Frontal cortex (tissue), 4 donors: ENCODE data around the gene PARD6G. TPM values are rescaled to one million over a fixed set of nuclear protein-coding genes. Genes with fewer than 3 reads are reported as not detected.
A peak's percentile ranks its signal among the peaks of the same experiment; 100 is the strongest.

Experiments
- DNase-seq, 2 donors: peaks; one replicate each; pipeline ENCODE4 v3.0.0; 2012; ENCODE audit warnings: low spot score in 2 of 2
- FAIRE-seq: peaks from 2 replicates; lab custom pipeline; 2012; peaks lifted over from hg19 to GRCh38; lab: Jason Lieb, UNC
- total RNA-seq: library from RNA; depleted of rRNA; stranded (reverse); fragments of >200 nt; gene quantifications from one replicate; pipeline ENCODE4 v1.2.3, GENCODE V29; 2014
- donor health status: control.
- donor health status: control.
- donor health status: control.

The PARD6G gene
- total RNA-seq, 1 donor from 2014 or later: 9.4 TPM

DNA sequence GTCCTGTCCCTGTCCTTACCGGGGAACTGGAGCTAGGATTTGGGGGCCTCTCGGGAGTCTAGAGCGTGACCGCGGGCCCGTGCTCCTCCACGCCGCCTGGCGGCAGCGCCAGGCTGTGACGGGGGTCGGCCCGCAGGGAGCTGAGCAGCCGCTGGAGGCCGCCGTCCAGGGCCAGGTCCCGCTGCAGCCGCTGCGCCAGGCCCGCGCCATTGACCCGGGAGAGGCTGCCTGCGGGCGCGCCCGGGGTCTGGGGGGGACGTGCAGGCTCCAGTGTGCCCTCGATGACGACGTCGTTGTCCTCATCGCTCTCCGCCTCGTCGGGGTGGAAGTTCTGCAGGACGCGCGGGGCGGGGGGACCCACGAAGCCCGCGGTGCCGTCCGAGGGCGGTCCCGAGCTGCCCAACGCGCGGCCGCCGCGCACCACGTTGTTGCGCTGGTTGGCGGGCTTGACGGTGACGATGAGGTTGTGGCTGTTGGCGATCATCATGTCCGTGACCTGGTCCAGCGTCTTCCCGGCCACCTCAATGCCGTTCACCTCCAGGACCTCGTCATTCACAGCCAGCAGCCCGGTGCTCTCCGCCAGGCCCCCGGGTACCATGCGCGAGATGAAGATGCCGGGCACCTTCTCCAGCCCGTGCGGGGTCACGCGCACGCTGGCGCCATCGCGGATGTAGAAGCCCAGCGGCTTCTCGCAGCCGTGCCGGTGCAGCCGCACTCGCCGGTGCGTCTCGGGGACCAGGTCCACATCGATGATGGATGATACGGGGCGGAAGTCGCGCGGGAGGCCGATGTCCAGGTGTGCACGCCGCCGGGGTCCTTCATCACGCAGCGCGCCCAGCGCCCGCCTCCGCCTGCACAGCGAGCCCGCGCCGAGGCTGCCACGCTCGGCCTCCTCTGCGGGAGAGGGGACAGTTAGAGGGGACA, 87.3 kb downstream of the PARD6G start:
- FAIRE-seq: no peak
- no peak for DNase-seq

DNA sequence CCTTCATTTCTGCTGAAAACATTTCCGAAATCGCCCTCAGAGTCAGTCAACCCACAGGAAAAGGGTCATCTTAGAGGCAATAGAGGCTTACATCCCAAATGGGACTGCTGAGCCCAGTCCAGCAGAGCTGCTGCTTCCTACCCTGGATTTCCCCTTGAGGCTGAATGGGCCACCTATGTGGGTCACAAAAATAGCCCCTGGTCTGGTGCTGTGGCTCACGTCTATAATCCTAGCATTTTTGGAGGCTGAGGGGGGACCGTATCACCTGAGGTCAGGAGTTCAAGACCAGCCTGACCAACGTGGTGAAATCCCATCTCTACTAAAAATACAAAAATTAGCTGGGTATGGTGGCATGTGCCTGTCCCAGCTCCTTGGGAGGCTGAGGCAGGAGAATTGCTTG, 88.9 kb downstream of the PARD6G start:
- DNase-seq: no peak
- FAIRE-seq: no peak

DNA sequence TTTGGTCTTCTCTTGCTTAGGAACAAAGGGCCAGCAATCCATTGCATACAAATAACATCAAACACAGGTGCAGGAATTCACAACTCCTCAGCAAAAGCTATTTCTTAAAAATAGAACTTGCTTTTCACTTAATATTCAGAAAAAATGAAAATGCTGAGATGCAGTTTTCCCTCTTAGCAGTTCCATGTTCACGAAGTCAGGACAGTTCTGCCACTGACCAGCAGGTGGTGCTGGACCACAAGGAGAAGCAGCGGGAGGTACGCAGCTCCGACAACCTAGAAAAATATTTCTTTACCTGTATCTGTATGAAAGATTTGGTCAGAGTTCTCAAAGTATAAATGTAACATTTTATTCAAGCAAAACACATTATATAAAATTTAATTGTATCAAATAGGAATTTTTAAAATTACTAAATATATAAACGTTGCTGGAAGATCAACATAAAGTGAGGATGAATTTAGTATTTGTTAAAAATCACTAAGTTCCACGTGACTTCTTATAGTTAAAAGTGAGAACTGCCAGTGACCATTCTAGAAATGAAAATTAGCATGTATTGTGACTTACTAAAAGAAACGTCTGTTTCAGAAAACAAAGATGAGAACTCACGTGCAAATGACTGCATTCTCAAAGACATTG, 89.5 kb downstream of the PARD6G start:
- peak; percentile 95 for FAIRE-seq
- DNase-seq: peak; percentile 67 to 69

DNA sequence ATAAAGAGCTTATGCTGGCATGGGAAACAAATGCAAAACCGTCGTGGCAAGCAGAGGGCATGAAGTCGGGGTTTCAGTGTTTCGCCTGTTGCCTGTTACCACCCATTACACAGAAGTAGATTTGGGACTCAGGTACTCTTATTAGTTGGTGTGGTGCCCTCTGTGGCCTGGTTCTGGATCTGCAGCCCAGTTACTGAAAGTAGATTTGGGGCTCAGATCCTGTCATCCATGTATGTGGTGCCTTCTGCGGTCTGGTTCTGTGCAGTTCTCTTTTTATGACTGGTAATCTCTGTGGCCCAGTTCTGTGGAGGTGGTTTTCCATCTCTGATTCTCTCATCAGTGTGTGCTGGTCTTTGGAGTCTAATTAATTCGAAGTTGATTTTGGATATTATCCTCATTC, 93.0 kb downstream of the PARD6G start:
- DNase-seq (no peak), FAIRE-seq (no peak)

DNA sequence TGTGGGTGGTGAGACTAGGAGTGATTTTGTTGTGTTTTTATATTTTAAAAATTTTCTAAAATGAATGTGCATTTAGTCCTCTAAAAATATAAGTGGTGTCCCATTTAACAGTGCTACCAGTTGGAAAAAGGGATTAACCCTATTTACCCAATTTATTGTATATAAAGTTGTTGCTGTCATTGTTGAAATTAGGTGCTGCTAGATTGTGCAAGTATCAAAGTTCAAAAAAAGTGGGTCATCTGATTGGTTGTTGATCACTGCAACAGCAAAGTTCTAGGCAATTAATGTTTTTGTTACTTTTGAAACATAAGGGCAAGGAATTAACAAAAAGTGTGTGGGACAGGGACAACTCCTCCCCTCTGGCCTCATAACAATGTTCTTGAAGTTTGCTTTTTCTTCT, 97.6 kb downstream of the PARD6G start:
- DNase-seq: no peak
- no peak for FAIRE-seq

DNA sequence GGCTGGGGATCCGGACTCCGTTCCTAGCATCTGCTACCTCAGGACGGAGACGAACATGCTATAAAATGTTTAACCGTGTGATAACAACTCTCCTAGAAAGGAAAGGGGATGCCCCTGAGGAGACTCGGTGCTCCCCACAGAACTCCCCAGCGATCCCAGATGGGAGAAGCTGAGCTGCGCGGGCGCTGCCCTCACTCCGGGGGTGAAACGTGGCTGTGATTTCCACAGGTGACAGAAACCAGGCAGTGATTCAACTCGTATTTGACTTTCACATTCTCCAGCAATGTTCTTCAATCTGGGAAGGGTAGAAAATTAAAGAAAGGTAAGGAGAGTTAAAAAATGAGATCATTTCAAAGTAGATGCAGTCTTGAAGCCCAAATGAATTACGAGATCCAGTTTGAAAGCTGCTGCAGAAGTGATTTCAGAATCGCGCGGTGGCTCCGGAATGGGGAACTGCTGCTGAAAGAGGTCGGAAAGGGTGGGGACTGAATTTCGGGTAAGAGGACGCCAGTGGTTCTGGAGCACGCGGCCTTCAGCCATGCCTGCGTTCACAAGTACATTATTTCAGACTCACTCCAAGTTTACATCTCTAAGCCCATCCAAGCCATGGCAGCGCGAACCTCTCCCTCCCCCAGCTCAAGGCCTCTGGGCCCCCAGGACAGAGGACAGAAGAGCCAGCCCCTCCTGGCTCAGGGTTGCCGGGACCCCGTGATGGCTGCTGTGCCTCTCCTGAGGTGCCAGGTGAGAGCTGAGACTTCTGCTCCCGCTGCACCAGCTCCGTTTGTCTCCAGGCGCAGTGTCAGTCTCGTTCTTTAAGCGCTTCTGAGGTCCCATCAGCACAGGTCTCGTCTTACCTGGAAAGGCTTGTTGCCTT, 98.8 kb downstream of the PARD6G start:
- FAIRE-seq: no peak

DNA sequence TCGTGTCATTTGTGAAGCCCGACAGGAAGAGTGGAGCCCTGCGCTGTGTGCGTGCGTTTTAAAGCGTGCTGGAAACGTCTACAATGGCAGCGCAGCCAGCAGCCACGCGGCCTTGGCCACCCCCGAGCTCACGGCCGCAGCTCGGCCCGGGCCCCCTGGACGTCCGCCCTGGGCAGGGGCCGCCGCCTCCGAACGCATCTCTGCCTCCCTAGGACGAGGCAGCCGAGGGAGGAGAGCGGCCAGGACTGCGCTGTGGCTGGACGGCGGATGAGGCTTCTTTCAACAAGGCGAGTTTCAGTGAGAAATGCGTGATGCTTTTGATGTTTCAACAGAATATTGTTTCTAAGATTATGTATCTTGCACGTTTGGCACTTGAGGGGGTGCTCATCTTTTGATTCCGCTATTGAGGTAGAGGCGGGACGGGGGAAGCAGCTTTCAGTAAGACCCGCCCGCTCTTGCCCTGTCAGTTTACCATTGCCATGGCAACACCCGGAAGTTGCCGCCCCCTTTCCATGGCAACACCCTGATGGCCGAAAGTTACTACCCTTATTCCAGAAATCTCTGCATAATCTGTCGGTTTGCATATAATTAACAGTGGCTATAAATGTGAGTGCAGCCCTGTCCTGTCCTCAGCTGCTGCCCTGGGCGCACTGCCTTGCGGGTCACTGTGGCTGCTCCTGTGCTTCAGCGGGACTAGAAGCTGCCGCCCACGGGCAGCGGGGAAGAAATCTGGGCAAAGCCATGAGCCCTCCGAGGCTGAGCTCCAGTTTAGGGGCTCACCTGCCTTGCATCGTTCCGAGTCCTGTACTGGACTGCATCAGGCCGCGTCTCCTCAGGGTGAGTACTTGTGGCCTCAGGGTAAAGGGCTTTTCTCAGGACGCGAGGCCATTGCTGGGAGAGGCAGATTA, 99.6 kb downstream of the PARD6G start:
- DNase-seq (peak; percentile 74 to 80), FAIRE-seq (no peak)

More for the DNA sequence above, 98.8 kb downstream of the PARD6G start:
- DNase-seq: no peak

DNA sequence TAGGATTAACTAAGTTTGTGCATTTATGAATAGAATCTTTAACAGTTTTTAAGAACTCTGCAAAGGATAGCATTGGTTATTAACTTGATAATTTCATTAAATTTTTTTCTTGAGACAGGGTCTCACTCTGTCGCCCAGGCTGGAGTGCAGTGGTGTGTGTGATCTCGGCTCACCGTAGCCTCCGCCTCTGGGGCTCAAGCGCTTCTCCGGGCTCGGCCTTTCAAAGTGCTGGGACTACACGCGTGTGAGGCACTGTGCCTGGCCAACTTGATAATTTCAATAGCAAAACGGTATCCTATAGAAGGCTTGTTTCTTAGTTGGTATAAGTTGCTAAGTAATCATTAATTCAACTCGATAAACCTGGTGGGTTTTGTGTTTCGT, 100.3 kb downstream of the PARD6G start:
- DNase-seq (no peak), FAIRE-seq (no peak)

DNA sequence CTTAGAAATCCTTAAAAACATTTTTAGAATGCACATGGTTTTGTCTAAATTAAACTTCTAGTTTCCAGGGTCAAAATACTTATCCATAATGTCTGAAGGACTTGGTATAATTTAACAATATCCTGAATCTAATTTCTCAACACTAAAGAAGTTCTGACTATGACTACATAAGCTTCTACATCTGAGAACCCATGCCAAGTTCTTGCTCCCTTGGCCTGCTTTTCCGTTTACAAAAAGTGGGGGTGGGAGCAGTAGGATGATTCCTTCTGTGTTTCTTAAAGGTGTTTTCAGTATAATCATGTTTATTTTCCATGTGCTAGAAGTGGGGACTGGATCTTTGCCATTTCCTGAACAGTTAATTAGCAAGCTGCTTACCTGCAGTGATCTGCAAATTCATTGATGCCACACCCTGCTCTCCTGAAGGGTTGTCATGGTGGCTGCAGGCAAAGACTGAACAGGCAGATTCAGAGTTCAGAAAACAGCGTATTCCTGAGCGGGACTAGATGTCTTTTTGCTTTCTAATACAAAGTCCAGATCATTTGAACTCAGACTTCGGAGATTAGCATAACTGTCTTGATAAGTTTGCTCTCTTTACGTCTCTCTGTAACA, 102.0 kb downstream of the PARD6G start:
- no peak for FAIRE-seq
- DNase-seq: no peak

DNA sequence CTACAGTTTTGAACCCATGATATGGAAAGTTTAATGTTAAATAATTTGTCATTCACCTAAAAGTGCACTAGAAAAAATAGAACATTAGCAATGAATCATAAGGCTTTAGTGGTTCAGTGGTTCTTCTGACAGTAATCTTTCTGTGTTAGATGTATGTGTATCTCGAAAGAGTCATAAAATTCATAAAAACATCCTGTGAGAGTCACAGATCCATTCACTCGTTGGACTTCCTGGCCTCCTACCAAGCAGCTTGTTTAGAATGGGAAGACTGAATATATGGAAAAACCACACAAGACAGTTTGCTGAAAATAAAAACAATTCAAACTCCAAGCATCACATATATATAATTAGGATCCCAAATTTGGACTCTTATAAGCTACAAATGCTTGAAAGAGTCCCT, 103.4 kb downstream of the PARD6G start:
- DNase-seq: no peak
- no peak for FAIRE-seq

DNA sequence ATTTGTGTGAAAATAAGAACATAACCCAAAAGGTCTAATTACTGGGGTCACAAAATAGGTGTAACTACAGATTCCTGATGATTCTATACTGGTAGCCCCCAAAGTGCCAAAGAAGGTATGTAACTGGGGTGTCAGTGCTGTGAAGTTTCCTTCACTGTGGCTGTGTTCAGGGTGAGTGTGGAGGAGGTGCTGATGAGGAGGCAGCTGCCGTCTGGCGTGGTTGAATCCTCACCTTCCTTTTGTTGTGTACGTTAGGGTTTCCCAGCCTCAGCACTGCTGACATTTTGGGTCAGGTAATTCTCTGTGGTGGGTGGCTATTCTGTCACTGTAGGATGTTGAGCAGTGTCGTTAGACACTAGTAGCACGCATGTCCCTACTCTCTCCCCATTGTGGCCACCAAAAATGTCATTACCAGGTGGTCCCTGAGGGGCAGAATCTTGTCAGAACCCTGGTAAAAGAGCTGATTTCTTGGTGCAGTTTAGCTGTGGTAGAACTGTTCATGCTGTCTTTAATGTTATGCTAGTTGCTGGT, 106.8 kb downstream of the PARD6G start:
- FAIRE-seq (no peak), DNase-seq (no peak)

DNA sequence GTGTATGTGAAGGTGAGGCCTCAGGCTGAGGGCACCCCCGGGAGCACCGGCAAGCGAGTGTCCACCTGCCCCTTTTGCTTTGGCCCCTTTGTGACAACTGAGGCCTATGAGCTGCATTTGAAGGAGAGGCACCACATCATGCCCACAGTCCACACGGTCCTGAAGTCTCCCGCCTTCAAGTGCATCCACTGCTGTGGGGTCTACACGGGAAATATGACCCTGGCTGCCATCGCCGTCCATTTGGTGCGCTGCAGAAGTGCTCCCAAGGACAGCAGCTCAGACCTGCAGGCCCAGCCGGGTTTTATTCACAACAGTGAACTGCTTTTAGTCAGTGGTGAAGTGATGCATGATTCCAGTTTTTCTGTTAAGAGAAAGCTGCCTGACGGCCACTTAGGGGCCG, 109.3 kb downstream of the PARD6G start:
- FAIRE-seq: no peak
- no peak for DNase-seq

DNA sequence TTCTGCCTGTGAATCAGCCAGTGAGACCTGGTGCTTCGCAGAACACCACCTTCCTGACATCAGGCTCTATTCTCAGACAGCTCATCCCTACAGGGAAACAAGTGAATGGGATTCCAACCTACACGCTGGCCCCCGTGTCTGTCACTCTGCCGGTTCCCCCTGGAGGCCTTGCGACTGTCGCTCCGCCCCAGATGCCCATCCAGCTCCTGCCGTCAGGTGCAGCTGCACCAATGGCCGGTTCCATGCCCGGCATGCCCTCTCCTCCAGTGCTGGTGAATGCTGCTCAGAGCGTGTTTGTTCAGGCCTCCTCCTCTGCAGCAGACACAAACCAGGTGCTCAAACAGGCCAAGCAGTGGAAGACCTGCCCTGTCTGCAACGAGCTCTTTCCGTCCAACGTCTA, 110.2 kb downstream of the PARD6G start:
- FAIRE-seq: no peak

DNA sequence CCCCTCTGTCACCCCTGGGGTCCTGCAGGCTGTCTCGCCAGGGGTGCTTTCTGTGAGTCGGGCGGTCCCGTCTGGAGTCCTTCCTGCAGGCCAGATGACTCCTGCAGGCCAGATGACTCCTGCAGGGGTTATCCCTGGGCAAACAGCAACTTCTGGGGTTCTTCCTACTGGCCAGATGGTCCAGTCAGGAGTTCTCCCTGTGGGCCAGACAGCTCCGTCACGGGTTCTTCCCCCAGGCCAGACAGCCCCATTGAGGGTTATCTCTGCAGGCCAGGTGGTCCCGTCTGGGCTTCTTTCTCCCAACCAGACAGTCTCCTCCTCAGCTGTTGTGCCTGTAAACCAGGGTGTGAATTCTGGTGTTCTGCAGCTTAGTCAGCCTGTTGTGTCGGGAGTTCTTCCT, 110.6 kb downstream of the PARD6G start:
- DNase-seq (no peak), FAIRE-seq (no peak)

More for the DNA sequence above, 110.2 kb downstream of the PARD6G start:
- DNase-seq: no peak

DNA sequence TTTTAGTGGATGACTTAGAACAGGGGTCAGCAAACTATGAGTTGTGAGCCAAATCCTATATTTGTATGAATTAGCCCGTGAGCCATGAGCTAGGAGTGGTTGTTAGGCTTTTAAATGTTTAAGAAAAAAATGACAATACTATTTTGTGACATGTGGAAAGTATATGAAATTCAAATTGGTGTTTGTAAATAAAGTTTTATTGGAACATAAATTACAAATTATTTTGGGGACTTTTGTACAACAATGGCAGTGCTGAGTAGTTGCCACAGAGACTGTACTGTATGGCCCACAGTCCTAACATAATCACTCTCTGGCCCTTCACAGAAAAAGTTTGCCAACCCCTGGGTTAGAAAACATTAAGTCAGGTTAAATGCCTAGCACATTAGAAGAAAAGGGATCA, 112.2 kb downstream of the PARD6G start:
- FAIRE-seq (no peak), DNase-seq (no peak)

DNA sequence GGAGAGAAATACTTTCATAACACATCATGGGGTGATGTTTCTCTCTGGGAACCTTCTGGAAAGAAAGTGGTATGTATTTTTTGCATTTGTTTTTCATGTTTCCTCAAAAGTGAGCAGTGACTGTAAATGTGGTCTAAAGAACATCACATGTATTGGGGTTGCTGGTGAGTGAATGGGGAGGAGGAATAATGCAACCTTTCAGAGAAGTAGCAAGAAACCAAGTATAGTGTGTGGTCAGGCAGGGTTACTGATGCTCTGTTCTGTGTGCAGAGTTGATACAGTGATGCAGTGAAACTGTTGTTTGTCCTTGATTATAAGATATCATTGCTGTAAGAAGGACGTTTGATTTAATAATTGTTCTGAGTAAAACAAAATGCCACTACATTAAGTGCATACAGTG, 114.2 kb downstream of the PARD6G start:
- FAIRE-seq: no peak
- no peak for DNase-seq

DNA sequence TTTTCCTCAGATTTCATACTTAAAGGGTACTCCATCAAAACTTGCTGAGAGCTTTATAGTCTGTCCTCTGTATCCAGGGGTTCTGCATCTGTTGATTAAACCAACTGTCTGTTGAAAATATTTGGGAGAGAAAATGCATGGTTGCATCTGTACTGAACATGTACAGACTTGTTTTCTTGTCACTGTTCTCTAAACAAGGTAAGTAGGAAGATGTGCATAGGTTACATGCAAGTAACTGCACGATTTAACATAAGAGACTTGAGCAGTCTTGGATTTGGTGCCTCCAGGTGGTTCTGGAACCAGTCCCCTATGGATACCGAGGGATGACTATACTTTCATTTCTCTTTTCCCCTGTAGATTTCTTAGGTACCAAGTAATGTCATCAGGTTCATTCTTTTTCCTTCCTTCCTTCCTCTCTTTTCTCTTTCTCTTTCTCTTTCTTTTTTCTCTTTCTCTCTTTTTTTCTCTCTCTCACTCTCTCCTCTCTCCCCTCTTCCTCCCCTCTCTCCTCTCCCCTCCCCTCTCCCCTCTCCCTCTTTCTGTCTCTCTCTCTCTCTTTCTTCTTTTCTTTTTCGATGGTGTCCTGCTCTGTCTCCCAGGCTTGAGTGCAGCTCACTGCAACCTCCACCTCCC, 115.0 kb downstream of the PARD6G start:
- DNase-seq (no peak), FAIRE-seq (no peak)

DNA sequence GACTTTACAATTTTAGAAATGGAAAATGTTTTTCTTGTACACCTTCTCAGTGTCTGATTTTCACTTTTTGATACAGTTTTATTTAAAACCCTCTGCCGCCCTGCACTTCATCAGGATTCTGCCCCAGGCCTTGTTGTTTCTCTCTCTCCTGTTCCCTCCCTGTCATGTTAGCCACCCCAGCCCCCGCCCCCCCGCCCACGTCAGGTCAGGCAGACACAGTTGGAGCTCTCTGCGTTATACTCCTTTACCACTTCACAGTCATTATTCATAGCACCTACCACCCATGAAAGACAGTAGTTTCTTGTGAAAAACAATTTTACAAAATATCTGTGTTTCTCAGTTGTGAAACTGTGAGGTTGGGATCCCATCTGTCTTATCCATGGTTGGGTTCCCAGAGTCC, 116.8 kb downstream of the PARD6G start:
- DNase-seq: no peak
- FAIRE-seq: no peak
